OCI-LY7 (cell line): ENCODE data around the gene MYH7. TPM values are rescaled to one million over a fixed set of nuclear protein-coding genes. Genes with fewer than 3 reads are reported as not detected.

ENCODE experiments used
- BruUV-seq: library from RNA; stranded (reverse); fragments of 400-500 nt; replicated peaks from 2 replicates; lab custom pipeline; 2021; lab: Mats Ljungman, UMichigan
- CTCF ChIA-PET: fragments of 300-600 bp; sonication (Branson Sonifier 250); formaldehyde crosslinking; loops from one replicate; lab custom pipeline; 2022; ENCODE audit warnings: antibody characterized with exemption; ENCODE audit not compliant: unreplicated experiment; lab: Charles Lee
- POLR2A ChIA-PET: fragments of 300-600 bp; sonication (Branson Sonifier 250); formaldehyde crosslinking; loops from one replicate; lab custom pipeline; 2022; ENCODE audit warnings: antibody characterized with exemption; lab: Charles Lee
- DNase-seq: peaks from one replicate; pipeline ENCODE4 v3.0.0-alpha.2; 2015; ENCODE audit warnings: low spot score
- H2AFZ ChIP-seq: fragments of 200-600 bp; sonication (generic), shearing (Covaris generic); 2 replicates; pipeline ENCODE4 v1.6.1; 2014; ENCODE audit warnings: mild to moderate bottlenecking, antibody characterized with exemption, low read length, moderate library complexity
- H3K27ac ChIP-seq: fragments of 200-600 bp; sonication (generic); 2 replicates; pipeline ENCODE4 v1.5.1; 2014; ENCODE audit warnings: mixed run types, low read depth, mild to moderate bottlenecking, moderate library complexity, low read length, inconsistent platforms; ENCODE audit not compliant: poor library complexity, severe bottlenecking
- H3K36me3 ChIP-seq: fragments of 200-600 bp; sonication (generic); 2 replicates; pipeline ENCODE4 v1.6.1; 2014; ENCODE audit warnings: mild to moderate bottlenecking, antibody characterized with exemption, low read length, moderate library complexity, mixed read lengths; ENCODE audit not compliant: insufficient read depth
- H3K4me1 ChIP-seq: fragments of 200-600 bp; sonication (generic); 2 replicates; pipeline ENCODE4 v1.5.1; 2014; ENCODE audit warnings: mild to moderate bottlenecking, low read length; ENCODE audit not compliant: insufficient read depth, poor library complexity, severe bottlenecking
- H3K4me2 ChIP-seq: fragments of 200-600 bp; sonication (generic); 2 replicates; pipeline ENCODE4 v1.6.1; 2014; ENCODE audit warnings: mild to moderate bottlenecking, low read length
- H3K4me3 ChIP-seq: fragments of 200-600 bp; sonication (generic); 2 replicates; pipeline ENCODE4 v1.5.1; 2014; ENCODE audit warnings: mild to moderate bottlenecking, low read depth, low read length; ENCODE audit not compliant: poor library complexity, severe bottlenecking
- H3K79me2 ChIP-seq: fragments of 200-600 bp; sonication (generic); 2 replicates; pipeline ENCODE4 v1.6.1; 2016; ENCODE audit warnings: low read depth, mild to moderate bottlenecking, low read length, moderate library complexity, mixed read lengths; ENCODE audit not compliant: insufficient read depth
- H3K9me2 ChIP-seq: fragments of 200-600 bp; sonication (generic); 2 replicates; pipeline ENCODE4 v1.6.1; 2016; ENCODE audit warnings: mild to moderate bottlenecking, low read length, mixed read lengths; ENCODE audit not compliant: insufficient read depth
- H3K9me3 ChIP-seq: fragments of 200-600 bp; sonication (generic); 2 replicates; pipeline ENCODE4 v1.6.1; 2014; ENCODE audit warnings: mild to moderate bottlenecking, mixed run types, low read length, mixed read lengths
- H4K20me1 ChIP-seq: fragments of 200-600 bp; sonication (generic); 2 replicates; pipeline ENCODE4 v1.6.1; 2014; ENCODE audit warnings: mild to moderate bottlenecking, antibody characterized with exemption, low read length, moderate library complexity, mixed read lengths; ENCODE audit not compliant: insufficient read depth
- CTCF ChIP-seq: fragments of 200-600 bp; sonication (generic); conservative IDR thresholded peaks from 2 replicates; pipeline ENCODE4 v1.5.1; 2014; ENCODE audit warnings: mild to moderate bottlenecking, antibody characterized with exemption, low read length, moderate library complexity, mixed read lengths
- EZH2phosphoT487 ChIP-seq: fragments of 200-600 bp; sonication (generic); IDR thresholded peaks from 2 replicates; pipeline ENCODE4 v1.6.1; 2018; ENCODE audit warnings: low read depth, borderline replicate concordance, mild to moderate bottlenecking, mixed run types, antibody characterized with exemption, low read length, moderate library complexity, mixed read lengths
- intact Hi-C: fragments of 100-400 bp; cut with micrococcal nuclease; formaldehyde crosslinking; loops from one replicate; pipeline ENCODE4 v1.10.0; 2022; ENCODE audit not compliant: unreplicated experiment
- total RNA-seq, 2 experiments: library from RNA; depleted of rRNA in 1 of 2; stranded (reverse); fragments of >200 nt in 1 of 2; shearing (Covaris generic) in 1 of 2; gene quantifications; 2 replicates each; pipeline ENCODE4 v1.2.3, GENCODE V29; 2014 to 2022

MYH7 gene
- total RNA-seq, 2 experiments from 2014 or later: not detected

- TF ChIP-seq CTCF: no peak
- ChIA-PET CTCF (no interaction called here), POLR2A (interaction anchor here (0.7 kb wide), 1 partner anchor 693 kb away, joined by 3 read pairs; no protein-coding TSS in a partner anchor)
- Histone ChIP-seq H4K20me1 (no peaks in the 10 kb centered on the region), H3K9me3 (no peaks in the 10 kb centered on the region), H3K27ac (no peak overlapping the region), H3K4me3 (no peak overlapping the region), H3K79me2 (no peaks in the 10 kb centered on the region), H3K9me2 (no peaks in the 10 kb centered on the region), H3K4me2 (no peak overlapping the region), H3K36me3 (no peaks in the 10 kb centered on the region), H3K4me1 (no peaks in the 10 kb centered on the region), H2AFZ (no peak overlapping the region)
- intact Hi-C loops: no loop called here
- no TSS peak for BruUV-seq
- DNase-seq: no peak
These were observed 46.1 kb downstream of the MYH7 start for GRCh38 chr14:23389396-23389795.

- H3K36me3 ChIP-seq: no peaks in the 10 kb centered on the region
- ChIA-PET POLR2A (interaction anchor here (0.7 kb wide), 1 partner anchor 694 kb away, joined by 3 read pairs; no protein-coding TSS in a partner anchor), CTCF (no interaction called here)
- no peaks in the 10 kb centered on the region for H3K79me2 ChIP-seq
- DNase-seq: no peak
- no peak overlapping the region for H2AFZ ChIP-seq
- no peaks in the 10 kb centered on the region for H3K9me3 ChIP-seq
- H3K9me2 ChIP-seq: no peaks in the 10 kb centered on the region
- no peaks in the 10 kb centered on the region for H4K20me1 ChIP-seq
- BruUV-seq: no TSS peak
- no peak for TF ChIP-seq EZH2phosphoT487
- no peak for TF ChIP-seq CTCF
- no peaks in the 10 kb centered on the region for H3K4me1 ChIP-seq
- H3K27ac ChIP-seq: no peak overlapping the region
- H3K4me2 ChIP-seq: no peak overlapping the region
- H3K4me3 ChIP-seq: no peak overlapping the region
- intact Hi-C loops: no loop called here
These were observed 46.5 kb downstream of the MYH7 start for GRCh38 chr14:23388996-23389395.

GRCh38 chr14:23387916-23388882, 47.3 kb downstream of the MYH7 start:
- no peak for DNase-seq
- Histone ChIP-seq H3K4me1 (no peaks in the 10 kb centered on the region), H2AFZ (no peak overlapping the region), H4K20me1 (no peaks in the 10 kb centered on the region), H3K36me3 (no peaks in the 10 kb centered on the region), H3K79me2 (no peaks in the 10 kb centered on the region), H3K4me3 (no peak overlapping the region), H3K27ac (no peak overlapping the region), H3K9me3 (no peaks in the 10 kb centered on the region), H3K9me2 (no peaks in the 10 kb centered on the region), H3K4me2 (no peak overlapping the region)
- TF ChIP-seq EZH2phosphoT487: no peak
- no peak for TF ChIP-seq CTCF
- ChIA-PET CTCF (interaction anchor here (0.6 kb wide), 1 partner anchor 19 kb away, joined by 3 read pairs; no protein-coding TSS in a partner anchor), POLR2A (interaction anchor here (0.6 kb wide), 1 partner anchor 11 kb away, joined by 3 read pairs; the partner anchor contains the start of gene CMTM5)
- intact Hi-C loops: no loop called here
- no TSS peak for BruUV-seq
